Retinal pigment epithelial cell (primary cell): ENCODE measurements around the gene HS1BP3.

Experiments
- DNase-seq: peaks from one replicate; pipeline ENCODE4 v3.0.0-alpha.2; 2010; ENCODE audit warnings: low read depth
- H3K4me3 ChIP-seq: 2 replicates; pipeline ENCODE4 v1.5.1; 2011; ENCODE audit warnings: mild to moderate bottlenecking, low read length, control low read depth, moderate library complexity
- TF ChIP-seq, protein P1 (sequence below): conservative IDR thresholded peaks from 2 replicates; pipeline ENCODE4 v1.5.1; 2011; ENCODE audit warnings: low read depth, low read length, control low read depth, inconsistent platforms

The HS1BP3 gene

DNA sequence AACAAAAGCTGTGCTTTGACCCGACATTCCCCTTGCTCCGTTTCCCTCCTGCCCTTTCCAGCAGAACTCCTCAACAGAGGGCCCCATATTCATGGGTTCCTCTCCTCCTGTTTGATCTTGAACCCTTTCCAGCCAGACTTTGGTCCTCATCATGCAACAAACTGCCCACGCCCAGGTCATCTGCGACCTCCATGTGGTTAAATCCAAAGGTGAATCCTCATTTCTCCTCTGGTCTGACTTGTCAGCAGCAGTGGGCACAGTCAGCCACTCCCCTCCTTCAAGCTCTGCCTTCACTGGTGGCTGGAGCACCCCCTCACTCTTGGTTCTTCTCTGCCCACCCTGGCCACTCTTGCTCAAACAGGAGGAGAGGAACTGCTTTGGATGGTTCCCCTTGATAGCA is 2.7 kb downstream of the HS1BP3 start:
- TF ChIP-seq, protein P1, sequence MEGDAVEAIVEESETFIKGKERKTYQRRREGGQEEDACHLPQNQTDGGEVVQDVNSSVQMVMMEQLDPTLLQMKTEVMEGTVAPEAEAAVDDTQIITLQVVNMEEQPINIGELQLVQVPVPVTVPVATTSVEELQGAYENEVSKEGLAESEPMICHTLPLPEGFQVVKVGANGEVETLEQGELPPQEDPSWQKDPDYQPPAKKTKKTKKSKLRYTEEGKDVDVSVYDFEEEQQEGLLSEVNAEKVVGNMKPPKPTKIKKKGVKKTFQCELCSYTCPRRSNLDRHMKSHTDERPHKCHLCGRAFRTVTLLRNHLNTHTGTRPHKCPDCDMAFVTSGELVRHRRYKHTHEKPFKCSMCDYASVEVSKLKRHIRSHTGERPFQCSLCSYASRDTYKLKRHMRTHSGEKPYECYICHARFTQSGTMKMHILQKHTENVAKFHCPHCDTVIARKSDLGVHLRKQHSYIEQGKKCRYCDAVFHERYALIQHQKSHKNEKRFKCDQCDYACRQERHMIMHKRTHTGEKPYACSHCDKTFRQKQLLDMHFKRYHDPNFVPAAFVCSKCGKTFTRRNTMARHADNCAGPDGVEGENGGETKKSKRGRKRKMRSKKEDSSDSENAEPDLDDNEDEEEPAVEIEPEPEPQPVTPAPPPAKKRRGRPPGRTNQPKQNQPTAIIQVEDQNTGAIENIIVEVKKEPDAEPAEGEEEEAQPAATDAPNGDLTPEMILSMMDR: no peak
- DNase-seq: no peak
- no peak overlapping the region for H3K4me3 ChIP-seq

DNA sequence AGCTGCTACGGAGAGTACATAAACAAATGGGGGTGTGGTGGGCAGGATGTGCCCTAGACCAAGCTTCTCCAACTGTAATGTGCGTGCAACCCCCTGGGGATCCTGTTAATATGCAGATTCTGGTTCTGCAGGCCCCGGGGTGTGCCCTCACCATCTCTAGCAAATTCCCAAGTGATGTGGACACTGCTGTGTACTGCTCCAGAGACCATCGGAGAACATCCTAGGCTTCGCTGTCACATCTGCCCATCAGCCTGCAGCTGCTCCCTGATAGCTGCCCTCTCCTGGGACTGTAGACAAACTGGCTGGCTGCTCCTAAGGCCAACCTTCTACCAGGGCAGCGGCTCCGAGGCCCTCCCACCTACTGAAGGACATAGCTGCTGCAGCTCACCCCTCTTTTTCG is 3.2 kb downstream of the HS1BP3 start:
- H3K4me3 ChIP-seq: no peak overlapping the region
- no peak for DNase-seq
- TF ChIP-seq, protein P1: no peak

DNA sequence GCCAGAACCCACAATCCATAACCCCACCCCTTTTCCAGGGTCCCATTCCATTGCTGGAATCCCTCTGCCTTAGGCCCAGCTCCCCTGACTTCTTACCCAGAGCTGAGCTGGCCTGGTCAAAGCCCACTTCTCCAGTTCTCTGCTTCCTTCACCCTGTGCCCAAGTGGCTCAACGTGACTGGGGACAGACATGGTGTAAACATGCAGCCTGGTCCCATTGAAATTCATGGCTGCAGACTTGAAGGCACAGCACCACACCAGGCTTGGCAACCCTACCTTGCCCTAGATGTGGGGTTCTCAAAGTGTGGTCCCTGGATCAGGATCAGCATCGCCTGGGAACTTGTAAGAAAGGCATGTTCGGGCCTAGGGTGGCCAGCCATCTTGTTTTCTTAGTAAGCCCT is 3.7 kb downstream of the HS1BP3 start:
- TF ChIP-seq, protein P1: no peak
- no peak for DNase-seq
- no peak overlapping the region for H3K4me3 ChIP-seq

DNA sequence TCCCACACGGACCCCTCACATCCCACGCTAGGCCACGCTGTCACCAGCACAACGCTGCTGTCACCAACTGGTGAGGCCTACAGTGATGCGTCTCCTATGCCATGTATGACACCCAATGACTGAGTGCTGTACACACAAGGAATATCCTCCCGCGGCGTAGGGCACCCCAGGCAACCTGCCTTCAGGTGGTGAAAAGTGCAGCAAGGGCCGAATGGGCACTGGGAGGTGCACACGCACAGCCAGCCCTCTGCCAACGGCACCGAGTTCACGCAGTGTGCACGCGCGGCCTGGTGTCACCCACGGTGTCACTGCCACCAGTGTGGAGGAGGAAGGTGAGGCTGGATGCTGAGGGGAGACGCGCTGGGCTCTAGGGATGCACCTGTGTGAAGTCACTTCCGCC is 4.5 kb downstream of the HS1BP3 start:
- TF ChIP-seq, protein P1: no peak
- no peak overlapping the region for H3K4me3 ChIP-seq
- no peak for DNase-seq

DNA sequence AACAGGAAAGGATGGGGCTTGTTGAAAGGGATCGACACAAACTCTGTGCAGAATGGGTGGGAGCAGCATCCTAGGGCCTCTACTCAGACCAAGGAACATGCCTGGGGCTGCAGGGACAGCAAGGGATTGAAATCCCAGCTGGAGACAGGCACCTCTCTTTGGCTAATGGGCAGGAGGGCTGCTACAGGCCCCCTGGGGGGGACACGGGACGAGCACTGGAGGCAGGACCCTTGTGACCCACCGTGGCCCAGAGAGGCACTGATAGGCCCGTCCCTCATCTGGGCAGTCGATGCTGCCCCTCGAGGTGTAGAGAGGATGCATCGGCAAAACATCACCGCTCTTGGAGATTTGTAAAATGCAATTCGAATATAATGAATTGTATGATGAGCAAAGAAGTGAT is 5.1 kb downstream of the HS1BP3 start:
- DNase-seq: no peak
- TF ChIP-seq, protein P1: no peak
- H3K4me3 ChIP-seq: no peak overlapping the region

DNA sequence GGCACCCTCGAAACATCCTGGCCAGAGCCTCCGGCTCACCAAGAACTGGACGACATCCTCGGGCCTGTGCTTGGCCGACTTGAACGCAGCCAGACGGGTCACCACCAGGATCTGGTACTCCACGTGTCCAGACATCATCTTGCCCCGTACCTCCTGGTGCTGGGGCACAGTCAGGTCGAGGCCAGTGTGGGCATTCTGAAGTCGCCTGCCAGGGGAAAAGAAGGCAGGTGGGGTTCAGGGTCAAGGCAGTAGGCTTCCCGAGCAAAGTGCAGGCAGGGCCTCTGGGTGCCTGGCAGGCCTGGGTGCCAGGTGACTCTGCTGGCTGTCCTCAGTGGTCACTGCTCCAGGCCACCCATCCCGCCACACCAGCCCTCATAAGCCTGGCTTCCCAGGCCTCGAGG is 5.6 kb downstream of the HS1BP3 start:
- no peak for DNase-seq
- TF ChIP-seq, protein P1: no peak
- H3K4me3 ChIP-seq: no peak overlapping the region

DNA sequence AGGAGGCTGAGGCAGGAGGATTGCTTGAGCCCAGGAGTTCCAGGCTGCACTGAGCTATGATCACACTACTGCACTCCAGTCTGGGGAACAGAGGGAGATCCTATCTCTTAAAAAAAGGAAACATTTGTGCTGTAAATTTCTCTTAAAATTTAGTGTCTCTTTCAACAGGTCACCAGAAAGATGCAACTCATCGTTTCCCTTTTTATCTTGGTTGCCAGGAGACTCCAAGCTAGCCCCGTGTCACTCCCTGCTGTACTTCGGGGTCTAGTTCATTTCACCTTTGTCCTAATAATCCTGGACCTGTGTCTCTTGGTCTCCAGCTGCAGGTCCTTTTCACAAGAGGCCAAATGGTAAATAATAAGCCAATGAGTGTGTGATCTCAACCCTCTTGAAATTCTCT is 7.1 kb downstream of the HS1BP3 start:
- no peak overlapping the region for H3K4me3 ChIP-seq
- TF ChIP-seq, protein P1: no peak
- DNase-seq: no peak
